Stimulated activated CD4-positive, alpha-beta T cell treated with anti-CD3 and anti-CD28 coated beads, Interleukin-12 subunit alpha, Interleukin-12 subunit beta, amount 100 ng/mL, for 24 hours (primary cell): Measurements from ENCODE around the gene ABCC11.

ENCODE experiments used
- DNase-seq, 2 experiments: peaks; one replicate each; pipeline ENCODE4 v3.0.0-alpha.2; 2020; ENCODE audit warnings: low read depth in 2 of 2

Gene ABCC11

DNA sequence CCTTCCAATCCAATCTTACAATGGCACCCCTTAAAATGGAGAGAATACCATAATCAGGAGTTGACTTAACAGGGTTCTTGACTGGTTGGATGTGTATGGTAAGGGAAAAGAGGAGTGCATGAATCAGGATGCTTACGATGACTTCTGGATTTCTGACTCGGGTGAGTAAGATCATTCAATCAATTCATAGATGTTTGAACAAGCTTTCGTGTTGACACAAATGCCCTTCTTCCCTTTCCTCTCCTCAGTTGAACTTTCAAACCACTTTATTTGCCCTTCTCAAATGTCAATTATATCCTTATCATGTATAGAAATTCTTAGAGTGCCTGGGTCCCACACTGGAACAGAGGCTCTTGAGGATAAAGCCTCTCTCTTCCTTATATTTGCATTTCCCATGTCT lies 117.4 kb downstream of the ABCC11 start:
- DNase-seq, result no peak

DNA sequence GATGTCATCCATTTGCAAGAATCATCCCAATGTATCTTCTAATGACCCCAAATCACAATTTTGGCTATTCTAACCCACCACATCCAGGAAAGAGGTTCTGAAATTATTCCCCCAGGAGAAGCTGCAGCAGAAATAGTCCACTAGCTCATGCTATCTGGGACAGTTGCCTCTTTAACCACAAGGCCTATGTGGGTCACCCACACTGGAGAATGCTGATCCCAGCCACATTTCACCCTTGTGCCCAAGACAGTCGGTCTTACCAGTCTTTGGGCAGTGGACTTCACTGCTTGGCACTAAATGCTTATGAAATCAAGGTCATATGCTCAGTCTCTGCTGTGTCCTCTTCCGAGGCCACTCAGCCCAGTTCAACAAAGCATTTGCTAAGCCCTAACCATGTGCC lies 118.6 kb downstream of the ABCC11 start:
- DNase-seq, result no peak

DNA sequence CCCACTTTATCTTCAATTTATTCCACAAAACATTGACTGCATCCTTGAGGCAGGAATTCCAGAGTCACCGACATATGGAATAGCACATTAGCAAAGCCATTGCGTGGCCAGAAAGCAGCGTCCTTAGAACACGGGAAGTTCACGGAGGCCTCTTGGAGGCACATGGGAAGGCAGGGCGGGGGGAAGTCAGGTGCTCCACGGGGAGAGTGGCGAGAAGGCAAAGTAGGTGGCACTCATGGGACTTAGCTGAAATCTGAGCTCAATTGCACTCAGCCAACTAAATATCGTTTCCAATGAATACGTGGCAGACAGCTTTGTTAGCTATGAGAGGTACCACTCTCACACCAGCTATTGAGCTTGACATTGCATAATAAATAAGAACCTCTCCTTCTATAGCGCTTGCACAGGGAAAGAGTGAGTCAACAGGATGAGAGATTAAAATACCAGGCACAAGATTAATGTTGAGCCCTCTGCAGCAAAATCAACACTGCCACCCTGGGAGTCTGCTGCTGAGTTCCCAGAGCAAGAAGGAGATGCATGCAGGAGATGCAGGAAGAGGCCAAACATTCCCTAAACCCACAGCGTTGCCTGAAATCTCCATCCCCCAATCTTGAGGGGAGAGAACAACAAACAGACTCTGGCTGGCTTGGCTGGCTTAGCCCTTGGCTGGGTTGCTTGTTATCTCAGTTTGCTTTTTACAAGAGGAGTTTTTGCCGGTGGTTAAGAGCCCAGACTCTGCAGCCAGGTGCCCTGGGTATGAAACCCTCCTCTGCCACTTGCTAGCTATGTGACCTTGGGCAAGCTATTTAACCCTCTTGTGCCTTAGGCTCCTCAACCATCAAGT lies 120.3 kb downstream of the ABCC11 start:
- DNase-seq, result no peak

DNA sequence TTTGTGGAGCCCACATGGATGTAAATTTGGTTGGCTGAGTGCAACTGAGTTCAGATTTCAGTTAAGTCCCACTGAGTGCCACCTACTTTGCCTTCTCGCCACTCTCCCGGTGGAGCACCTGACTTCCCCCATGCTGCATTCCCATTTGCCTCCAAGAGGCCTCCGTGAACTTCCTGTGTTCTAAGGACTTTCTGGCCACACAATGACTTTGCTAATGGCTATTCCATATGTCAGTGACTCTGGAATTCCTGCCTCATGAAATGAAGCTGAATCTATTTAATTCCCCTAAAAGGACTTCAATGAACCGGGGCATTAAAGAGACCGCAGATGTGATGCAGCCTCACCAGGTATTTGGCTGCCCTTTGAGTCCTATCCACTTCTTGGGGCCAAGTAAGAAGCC lies 121.5 kb downstream of the ABCC11 start:
- no peak for DNase-seq

DNA sequence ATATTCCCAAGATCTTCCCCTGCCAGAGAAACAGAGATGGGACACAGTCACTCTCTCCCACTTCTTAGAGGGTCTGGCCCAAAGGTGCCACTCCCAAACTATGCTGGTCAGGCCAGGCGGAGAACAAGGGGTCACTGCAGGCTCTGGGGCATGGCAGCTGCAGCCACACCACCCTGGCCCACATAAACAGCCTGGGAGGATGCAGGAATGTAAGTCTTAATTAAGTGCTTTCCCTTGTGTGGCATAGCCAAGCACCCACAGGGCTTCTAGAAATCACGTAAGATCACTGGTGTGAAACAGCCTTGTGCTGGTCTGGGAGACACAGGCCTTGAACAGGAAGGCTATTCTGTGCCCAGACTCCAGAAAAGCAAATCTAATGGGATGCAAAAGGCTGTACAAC lies 123.1 kb downstream of the ABCC11 start:
- no peak for DNase-seq

DNA sequence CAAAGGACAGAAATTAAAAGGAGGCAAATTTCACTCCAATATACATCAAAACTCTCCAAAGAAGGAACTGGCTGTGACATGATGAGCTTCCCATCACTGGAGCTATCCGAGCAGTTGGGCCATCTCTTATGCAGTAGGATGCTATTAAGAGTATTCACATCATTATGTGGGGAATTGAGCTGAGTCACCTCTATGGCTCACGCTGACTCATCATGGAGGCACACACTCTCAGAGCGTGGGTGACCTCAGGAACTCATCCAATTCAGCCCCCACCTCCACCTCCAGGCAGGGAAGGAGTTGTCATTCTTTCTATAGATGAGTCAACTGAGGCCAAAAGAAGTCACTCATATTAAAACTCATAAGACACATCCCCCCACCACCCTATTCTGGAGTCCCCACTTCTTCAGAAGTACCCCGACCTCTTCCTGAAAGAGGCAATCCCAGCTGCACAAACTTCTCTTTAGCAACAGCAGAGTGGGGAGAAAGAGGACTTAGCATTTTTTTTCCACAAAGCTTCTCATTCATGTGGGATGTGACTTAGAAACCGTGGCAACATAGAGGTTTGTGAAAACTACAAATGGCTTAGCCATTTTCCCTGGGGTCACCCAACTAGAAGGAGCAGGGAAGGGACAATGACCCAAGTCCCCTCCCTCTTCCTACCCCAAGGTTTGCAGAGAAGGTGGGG lies 124.1 kb downstream of the ABCC11 start:
- DNase-seq, result peak; percentile 39 to 65

DNA sequence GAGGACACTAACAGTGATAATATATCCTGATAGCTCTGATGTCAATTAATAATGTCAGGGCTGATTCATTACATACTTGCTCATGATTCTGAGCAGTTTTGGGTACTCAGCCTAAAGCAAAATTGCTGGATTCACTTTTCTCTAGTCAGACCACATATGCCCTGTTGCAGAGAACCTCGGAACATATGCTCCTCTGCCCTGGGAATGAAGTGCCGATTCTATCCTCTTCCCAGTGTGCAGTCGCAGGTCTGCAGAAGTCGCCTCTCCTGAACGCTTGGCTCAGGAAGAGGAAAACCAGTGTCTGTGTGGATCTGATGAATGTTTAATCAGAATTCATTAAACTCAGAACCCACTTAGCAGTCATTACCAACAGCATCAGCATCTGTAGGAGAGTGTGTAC lies 126.1 kb downstream of the ABCC11 start:
- no peak for DNase-seq

DNA sequence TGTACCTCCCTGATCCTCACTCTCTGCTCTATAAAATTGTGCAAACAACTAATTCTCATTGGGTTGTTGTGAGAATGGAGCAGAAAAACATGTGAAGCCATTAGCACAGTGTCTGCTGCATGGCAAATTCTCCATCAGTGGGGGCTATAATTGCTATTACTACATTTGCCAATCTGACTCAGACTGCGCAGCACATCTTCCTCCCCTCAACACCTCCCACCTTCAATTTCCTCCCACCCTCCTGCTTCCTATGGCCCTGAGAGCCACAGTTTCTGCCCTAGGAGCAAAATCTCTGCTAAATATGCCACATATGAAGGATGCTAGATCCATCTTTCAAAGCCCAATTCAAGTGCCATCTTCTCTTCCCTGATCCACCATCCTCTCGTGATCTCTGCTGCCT lies 128.5 kb downstream of the ABCC11 start:
- no peak for DNase-seq

DNA sequence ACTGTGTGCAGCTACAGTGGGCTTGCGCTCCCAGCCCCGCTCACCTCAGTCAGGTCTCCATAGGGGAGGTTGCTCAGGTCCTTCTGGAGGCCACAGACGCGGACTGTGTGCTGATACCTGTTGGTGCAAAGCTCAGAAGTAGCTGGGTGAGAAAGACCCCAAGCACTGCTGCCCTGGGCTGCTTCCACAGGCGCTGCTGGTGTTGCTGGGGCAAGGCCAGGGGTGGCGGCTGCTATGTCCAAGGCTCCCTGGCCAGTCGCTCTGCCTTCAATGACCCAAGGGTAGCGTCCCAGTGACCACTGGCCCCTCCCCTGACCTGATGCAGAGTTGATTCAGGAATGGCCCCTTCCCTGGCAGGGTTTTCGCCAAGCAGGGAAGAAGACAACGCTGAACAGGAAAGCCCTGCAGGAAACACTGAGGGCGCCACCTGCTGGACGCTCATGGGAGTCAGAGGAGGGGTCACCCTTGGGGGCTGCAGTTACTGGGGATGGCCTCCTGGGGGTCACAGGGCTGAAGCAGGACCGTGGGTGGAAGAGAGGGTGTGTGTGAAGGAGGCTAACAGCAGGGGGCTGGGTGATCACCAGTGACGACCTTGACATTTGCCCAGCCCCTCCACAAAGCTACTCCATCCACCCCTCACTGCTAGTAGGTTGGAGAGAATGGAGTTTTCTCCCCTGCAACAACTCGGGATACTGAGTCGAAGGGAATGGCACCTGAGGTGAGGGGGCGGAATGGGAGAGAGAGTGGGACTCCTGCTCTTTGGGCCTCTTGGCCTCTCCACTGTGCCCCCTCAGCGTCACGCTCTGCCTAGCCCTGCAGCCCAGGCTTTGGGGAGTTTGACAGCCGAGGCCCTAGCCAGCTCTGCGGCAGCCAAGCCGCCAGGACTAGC lies 129.9 kb downstream of the ABCC11 start:
- DNase-seq, result peak; percentile 16 to 53
